HL-60 (cell line): ENCODE results near the gene QSOX1.
"Not testable (repeated sequence)": the region's sequence is repeated elsewhere in the genome, so short reads cannot be mapped to it uniquely, and the experiment has no call there.

ENCODE experiments used
- DNase-seq, 2 experiments: peaks; one replicate each; pipeline ENCODE4 v3.0.0-alpha.2; 2010 to 2020; ENCODE audit warnings: low read depth in 1 of 2, low spot score in 1 of 2
- H3K27ac ChIP-seq: fragments of 250-450 bp; sonication (Bioruptor Pico); replicated peaks from 2 replicates; pipeline ENCODE4 v1.5.1; 2020; ENCODE audit warnings: mild to moderate bottlenecking, moderate library complexity
- H3K27me3 ChIP-seq: fragments of 250-450 bp; sonication (Bioruptor Pico); 2 replicates; pipeline ENCODE4 v1.5.1; 2021; ENCODE audit warnings: mild to moderate bottlenecking, moderate library complexity; ENCODE audit not compliant: insufficient read depth, poor library complexity, severe bottlenecking
- H3K4me3 ChIP-seq: replicated peaks from 2 replicates; pipeline ENCODE4 v1.5.1; 2011; ENCODE audit warnings: mild to moderate bottlenecking, control low read depth, low read length; ENCODE audit not compliant: insufficient read depth
- GABPA ChIP-seq: IDR thresholded peaks from 2 replicates; pipeline ENCODE4 v1.6.1; 2012; ENCODE audit warnings: low read depth
- POLR2AphosphoS5 ChIP-seq: IDR thresholded peaks from 2 replicates; pipeline ENCODE4 v1.6.1; 2012; ENCODE audit warnings: low read depth
- SPI1 ChIP-seq: IDR thresholded peaks from 2 replicates; pipeline ENCODE4 v1.6.1; 2012; ENCODE audit warnings: low read depth, mild to moderate bottlenecking, borderline replicate concordance
- TF ChIP-seq, protein P1 (sequence below): IDR thresholded peaks from 2 replicates; pipeline ENCODE4 v1.6.1; 2012; ENCODE audit warnings: low read depth; ENCODE audit not compliant: insufficient replicate concordance
- TF ChIP-seq, protein P2 (sequence below): IDR thresholded peaks from one replicate; pipeline ENCODE4 v1.5.1; 2011; ENCODE audit warnings: low read length, control low read depth, inconsistent platforms; ENCODE audit not compliant: insufficient read depth

The QSOX1 gene

DNA sequence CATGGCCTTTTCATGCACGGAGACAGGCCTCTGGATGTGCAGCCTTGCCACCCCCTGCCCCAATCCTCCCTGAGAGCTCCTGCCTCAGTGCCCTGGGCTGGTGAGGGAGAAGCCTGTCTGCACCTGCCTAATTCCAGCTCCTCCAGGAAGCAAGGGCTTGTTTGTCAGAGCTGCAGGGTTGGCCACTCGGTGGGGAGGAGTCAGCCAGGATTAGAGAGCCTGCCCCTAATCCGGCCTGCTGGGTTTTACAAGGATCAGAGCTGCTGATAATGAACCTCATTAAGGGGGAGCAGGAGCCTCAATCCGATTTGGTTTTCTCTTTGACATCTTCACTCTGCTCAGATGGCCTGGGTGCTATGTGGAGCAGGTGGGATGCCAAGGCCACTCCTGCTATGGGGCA lies 43.5 kb downstream of the QSOX1 start:
- H3K27ac ChIP-seq = no peak overlapping the region

DNA sequence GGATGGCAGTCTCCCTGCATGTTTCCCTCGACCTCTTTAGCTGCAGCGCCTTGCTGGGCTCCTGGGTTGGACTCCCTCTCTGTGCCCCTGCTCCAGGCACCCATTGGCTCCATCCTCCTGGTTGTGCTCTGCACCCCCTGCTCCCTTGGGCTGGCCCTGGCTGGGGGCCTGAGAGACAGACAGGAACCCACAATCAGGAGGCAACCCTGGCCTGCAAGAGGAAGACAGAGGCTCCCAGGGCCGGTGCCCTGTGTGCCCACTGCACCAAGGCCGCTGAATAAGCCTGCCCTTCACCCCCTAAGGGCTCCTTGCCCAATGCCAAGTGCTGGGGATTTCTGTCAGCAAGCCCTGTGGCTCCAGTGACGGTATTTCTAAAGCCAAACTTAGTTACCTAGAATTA lies 43.9 kb downstream of the QSOX1 start:
- H3K4me3 ChIP-seq = no peak overlapping the region
- no peak for DNase-seq
- no peaks in the 10 kb centered on the region for H3K27me3 ChIP-seq
- no peak overlapping the region for H3K27ac ChIP-seq
- TF ChIP-seq GABPA = no peak
- no peak for TF ChIP-seq POLR2AphosphoS5
- no peak for TF ChIP-seq SPI1
- TF ChIP-seq, protein P1, sequence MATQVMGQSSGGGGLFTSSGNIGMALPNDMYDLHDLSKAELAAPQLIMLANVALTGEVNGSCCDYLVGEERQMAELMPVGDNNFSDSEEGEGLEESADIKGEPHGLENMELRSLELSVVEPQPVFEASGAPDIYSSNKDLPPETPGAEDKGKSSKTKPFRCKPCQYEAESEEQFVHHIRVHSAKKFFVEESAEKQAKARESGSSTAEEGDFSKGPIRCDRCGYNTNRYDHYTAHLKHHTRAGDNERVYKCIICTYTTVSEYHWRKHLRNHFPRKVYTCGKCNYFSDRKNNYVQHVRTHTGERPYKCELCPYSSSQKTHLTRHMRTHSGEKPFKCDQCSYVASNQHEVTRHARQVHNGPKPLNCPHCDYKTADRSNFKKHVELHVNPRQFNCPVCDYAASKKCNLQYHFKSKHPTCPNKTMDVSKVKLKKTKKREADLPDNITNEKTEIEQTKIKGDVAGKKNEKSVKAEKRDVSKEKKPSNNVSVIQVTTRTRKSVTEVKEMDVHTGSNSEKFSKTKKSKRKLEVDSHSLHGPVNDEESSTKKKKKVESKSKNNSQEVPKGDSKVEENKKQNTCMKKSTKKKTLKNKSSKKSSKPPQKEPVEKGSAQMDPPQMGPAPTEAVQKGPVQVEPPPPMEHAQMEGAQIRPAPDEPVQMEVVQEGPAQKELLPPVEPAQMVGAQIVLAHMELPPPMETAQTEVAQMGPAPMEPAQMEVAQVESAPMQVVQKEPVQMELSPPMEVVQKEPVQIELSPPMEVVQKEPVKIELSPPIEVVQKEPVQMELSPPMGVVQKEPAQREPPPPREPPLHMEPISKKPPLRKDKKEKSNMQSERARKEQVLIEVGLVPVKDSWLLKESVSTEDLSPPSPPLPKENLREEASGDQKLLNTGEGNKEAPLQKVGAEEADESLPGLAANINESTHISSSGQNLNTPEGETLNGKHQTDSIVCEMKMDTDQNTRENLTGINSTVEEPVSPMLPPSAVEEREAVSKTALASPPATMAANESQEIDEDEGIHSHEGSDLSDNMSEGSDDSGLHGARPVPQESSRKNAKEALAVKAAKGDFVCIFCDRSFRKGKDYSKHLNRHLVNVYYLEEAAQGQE = no peak
- TF ChIP-seq, protein P2, sequence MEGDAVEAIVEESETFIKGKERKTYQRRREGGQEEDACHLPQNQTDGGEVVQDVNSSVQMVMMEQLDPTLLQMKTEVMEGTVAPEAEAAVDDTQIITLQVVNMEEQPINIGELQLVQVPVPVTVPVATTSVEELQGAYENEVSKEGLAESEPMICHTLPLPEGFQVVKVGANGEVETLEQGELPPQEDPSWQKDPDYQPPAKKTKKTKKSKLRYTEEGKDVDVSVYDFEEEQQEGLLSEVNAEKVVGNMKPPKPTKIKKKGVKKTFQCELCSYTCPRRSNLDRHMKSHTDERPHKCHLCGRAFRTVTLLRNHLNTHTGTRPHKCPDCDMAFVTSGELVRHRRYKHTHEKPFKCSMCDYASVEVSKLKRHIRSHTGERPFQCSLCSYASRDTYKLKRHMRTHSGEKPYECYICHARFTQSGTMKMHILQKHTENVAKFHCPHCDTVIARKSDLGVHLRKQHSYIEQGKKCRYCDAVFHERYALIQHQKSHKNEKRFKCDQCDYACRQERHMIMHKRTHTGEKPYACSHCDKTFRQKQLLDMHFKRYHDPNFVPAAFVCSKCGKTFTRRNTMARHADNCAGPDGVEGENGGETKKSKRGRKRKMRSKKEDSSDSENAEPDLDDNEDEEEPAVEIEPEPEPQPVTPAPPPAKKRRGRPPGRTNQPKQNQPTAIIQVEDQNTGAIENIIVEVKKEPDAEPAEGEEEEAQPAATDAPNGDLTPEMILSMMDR = no peak

More for the DNA sequence above, 43.5 kb downstream of the QSOX1 start:
- Histone ChIP-seq H3K4me3 (no peak overlapping the region), H3K27me3 (no peaks in the 10 kb centered on the region)
- no peak for DNase-seq
- no peak for TF ChIP-seq SPI1
- no peak for TF ChIP-seq GABPA
- TF ChIP-seq, protein P1 = no peak
- no peak for TF ChIP-seq POLR2AphosphoS5
- TF ChIP-seq, protein P2 = no peak

DNA sequence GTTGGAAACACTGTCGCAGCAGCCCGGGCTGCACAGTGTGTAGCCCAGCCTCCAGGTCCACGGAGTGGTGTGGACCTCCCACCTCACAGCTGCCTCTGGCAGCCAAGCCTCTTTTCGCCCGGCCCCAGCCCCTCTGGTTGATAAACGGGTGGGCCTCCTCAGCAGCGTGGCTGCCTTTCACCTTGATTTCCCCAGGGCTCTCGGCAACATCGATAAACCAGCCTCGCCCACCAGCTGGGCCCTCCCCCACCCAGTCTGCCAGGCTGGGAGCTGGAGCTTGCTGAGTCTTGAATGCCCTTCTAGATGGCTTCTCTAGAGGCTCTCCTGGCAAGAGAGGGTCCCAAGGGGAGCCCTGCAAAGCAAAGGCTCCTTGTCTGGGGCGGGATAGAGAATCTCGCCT lies 44.3 kb downstream of the QSOX1 start:
- DNase-seq = no peak
- H3K27me3 ChIP-seq = no peaks in the 10 kb centered on the region
- TF ChIP-seq POLR2AphosphoS5 (no peak), GABPA (no peak), SPI1 (no peak)
- H3K4me3 ChIP-seq = no peak overlapping the region
- H3K27ac ChIP-seq = no peak overlapping the region

DNA sequence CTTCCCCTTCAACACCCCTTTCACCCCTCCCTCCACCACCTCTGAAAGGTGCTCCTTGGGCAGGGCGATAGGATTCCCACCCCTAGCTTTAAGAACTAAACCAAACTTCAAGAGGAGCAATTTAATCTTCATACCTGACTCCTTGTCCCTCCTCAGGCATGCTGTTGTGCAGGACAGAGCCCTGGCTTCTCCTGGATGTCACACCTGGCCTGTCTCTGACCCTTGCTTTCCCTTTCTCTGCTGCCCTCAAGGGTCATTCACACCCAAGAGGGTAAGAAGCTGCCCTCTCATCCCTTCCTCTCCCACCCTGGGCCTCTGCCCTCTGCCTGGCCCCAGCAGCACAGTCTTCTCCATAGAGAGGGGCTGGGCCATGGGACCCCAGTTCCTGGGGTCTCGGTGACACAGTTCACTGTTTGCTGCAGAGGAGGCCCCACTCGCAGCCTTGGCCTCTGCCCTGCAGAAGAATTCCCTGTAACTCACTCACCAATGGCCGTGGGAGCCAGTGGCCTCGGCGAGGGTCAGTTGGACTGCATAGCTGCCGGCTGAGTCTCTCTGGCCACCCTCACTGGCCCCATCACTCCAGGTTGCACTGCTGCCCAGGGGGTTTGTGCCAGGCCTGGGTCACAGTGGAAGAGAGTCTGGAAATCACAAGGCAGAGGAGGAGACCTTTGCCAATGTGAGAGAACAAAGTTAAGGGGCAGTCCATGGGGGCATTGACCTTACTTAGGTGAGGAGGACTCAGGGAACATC lies 47.0 kb downstream of the QSOX1 start:
- DNase-seq = no peak
- TF ChIP-seq GABPA = no peak
- TF ChIP-seq, protein P2 = no peak
- H3K4me3 ChIP-seq = no peak overlapping the region
- H3K27me3 ChIP-seq = no peaks in the 10 kb centered on the region
- no peak overlapping the region for H3K27ac ChIP-seq

DNA sequence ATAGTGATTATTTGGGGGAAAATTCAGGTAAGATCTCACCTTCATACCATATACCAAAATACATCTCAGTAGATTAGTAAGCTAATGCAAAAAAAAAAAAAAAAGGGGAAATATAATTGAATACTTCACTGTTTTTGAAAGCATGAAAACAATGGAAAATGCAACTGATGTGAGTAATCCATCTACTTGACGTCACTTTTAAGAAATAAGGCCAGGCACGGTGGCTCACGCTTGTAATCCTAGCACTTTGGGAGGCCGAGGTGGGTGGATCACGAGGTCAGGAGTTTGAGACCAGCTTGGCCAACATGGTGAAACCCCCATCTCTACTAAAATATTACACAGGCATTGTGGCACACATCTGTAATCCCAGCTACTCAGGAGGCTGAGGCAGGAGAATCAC lies 47.9 kb downstream of the QSOX1 start:
- H3K27me3 ChIP-seq, DNase-seq, H3K27ac ChIP-seq, H3K4me3 ChIP-seq: not testable (repeated sequence)
